Hair follicular keratinocyte (primary cell): ENCODE measurements around the gene ZNG1A. TPM values are rescaled to one million over a fixed set of nuclear protein-coding genes. Genes with fewer than 3 reads are reported as not detected.

ENCODE experiments used
- total RNA-seq: library from RNA; depleted of rRNA; stranded (reverse); fragments of >200 nt; gene quantifications from 2 replicates; pipeline ENCODE4 v1.2.3, GENCODE V29; 2015

The ZNG1A gene
- 16.4 and 18.9 TPM in 2 replicates for total RNA-seq

GRCh38 chr9:178970-179383 is at the start of gene ZNG1A:
ZNG1A (minus strand) TSS chr9:179056; CDS start chr9:178969, 87 bp downstream.

GRCh38 chr9:214648-215493 is 36.0 kb upstream of the ZNG1A start, which contains the start of gene DOCK8:
DOCK8 (plus strand) TSS chr9:214865; CDS start chr9:214977, 112 bp downstream.

GRCh38 chr9:117995-118467 is 60.8 kb downstream of the ZNG1A start, which contains the start of gene FOXD4:
FOXD4 (minus strand) TSS chr9:118417; CDS start chr9:118119, 298 bp downstream.

Other genes with a start within 250 kb of the ZNG1A start
- 3.4 and 5.2 TPM in 2 replicates for gene WASHC1, start 149.6 kb downstream of the ZNG1A start, total RNA-seq
- 0.08 and 0.65 TPM in 2 replicates for gene FOXD4, start 60.6 kb downstream of the ZNG1A start, total RNA-seq
- 0.08 and 2.7 TPM in 2 replicates for gene DOCK8, start 35.8 kb upstream of the ZNG1A start, total RNA-seq